Spleen (tissue), 7 donors: ENCODE data around the gene TMEM269.

Experiments used
- POLR2A ChIP-seq, 3 donors: fragments of 450-650 bp; IDR thresholded peaks; one replicate each; pipeline ENCODE4 v1.5.1; 2017; ENCODE audit warnings: antibody characterized with exemption in 3 of 3, mild to moderate bottlenecking in 1 of 3
- POLR2AphosphoS5 ChIP-seq, 3 donors: sonication (generic); formaldehyde crosslinking; IDR thresholded peaks; one replicate each; pipeline ENCODE4 v1.5.1; 2017; ENCODE audit warnings: antibody characterized with exemption in 3 of 3
- TF ChIP-seq, protein P1 (sequence below), 11 experiments: fragments of 200-600 bp in 7 of 11; fragments of 450-650 bp in 4 of 11; sonication (generic) in 4 of 11; IDR thresholded peaks in 8 of 11; conservative IDR thresholded peaks in 3 of 11; 1 replicate in 7 of 11; 2 replicates in 4 of 11; pipeline versions ENCODE4 v1.4.0 to v1.8.0; 2016 to 2021; ENCODE audit warnings: antibody characterized with exemption in 11 of 11, inconsistent platforms in 4 of 11, mild to moderate bottlenecking in 1 of 11
- donor health status: DM: no; HTN: no; CAD: no; lungs with moderate emphysema.
- donor health status: DM: no; HTN: no; CAD: no.
- donor health status: DM: no; HTN: no; CAD: no.

DNA sequence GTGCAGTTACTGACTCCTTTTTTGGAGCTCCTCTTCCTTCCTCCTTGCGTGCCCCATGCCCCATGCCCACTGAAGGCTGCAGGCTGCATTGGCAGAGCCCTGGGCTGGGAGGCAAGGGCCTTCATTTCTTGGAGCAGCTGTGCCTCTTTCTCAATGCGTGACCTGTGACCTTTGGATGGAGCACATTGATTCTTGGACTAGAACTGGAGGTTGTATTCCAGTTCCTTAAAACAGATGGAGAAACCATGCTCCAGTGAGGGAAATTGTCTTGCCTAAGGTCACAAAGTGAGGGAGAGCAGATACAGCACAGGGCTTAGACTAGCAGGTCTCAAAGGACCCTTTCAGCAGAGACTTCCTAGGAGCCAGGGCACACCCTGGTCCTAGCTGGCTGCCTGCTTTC lies 9.0 kb downstream of the TMEM269 start:
- TF ChIP-seq POLR2AphosphoS5 (IDR thresholded peaks at IDR 0.05) (no peak), POLR2A (IDR thresholded peaks at IDR 0.05) (no peak)
- TF ChIP-seq, protein P1, sequence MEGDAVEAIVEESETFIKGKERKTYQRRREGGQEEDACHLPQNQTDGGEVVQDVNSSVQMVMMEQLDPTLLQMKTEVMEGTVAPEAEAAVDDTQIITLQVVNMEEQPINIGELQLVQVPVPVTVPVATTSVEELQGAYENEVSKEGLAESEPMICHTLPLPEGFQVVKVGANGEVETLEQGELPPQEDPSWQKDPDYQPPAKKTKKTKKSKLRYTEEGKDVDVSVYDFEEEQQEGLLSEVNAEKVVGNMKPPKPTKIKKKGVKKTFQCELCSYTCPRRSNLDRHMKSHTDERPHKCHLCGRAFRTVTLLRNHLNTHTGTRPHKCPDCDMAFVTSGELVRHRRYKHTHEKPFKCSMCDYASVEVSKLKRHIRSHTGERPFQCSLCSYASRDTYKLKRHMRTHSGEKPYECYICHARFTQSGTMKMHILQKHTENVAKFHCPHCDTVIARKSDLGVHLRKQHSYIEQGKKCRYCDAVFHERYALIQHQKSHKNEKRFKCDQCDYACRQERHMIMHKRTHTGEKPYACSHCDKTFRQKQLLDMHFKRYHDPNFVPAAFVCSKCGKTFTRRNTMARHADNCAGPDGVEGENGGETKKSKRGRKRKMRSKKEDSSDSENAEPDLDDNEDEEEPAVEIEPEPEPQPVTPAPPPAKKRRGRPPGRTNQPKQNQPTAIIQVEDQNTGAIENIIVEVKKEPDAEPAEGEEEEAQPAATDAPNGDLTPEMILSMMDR (IDR thresholded peaks at IDR 0.05 in 8 of 11, conservative IDR thresholded peaks at IDR 0.05 in 3 of 11): no peak
